Liver (tissue), 9 donors: ENCODE measurements around the gene ATP13A2. TPM values are rescaled to one million over a fixed set of nuclear protein-coding genes. Genes with fewer than 3 reads are reported as not detected.

Source experiments
- DNase-seq: peaks from one replicate; pipeline ENCODE4 v3.0.0-alpha.2; 2017; ENCODE audit warnings: low spot score
- H3K27ac ChIP-seq, 2 donors: one replicate each; pipeline ENCODE4 v1.7.0; 2013; ENCODE audit warnings: inconsistent platforms in 2 of 2, low read length in 2 of 2, control low read depth in 1 of 2, low read depth in 1 of 2, mild to moderate bottlenecking in 1 of 2
- H3K27me3 ChIP-seq, 4 donors: one replicate each; pipeline versions ENCODE4 v1.6.1 to v1.7.0; 2013; ENCODE audit warnings: low read length in 3 of 4, inconsistent platforms in 1 of 4, mild to moderate bottlenecking in 1 of 4, moderate library complexity in 1 of 4; ENCODE audit not compliant: control insufficient read depth in 4 of 4, insufficient read depth in 4 of 4
- H3K36me3 ChIP-seq, 4 donors: one replicate each; pipeline versions ENCODE4 v1.6.1 to v1.7.0; 2013; ENCODE audit warnings: low read length in 3 of 4, mild to moderate bottlenecking in 3 of 4, low read depth in 1 of 4, moderate library complexity in 1 of 4; ENCODE audit not compliant: control insufficient read depth in 4 of 4, insufficient read depth in 3 of 4
- H3K4me1 ChIP-seq, 4 donors: one replicate each; pipeline versions ENCODE4 v1.6.1 to v1.7.0; 2013; ENCODE audit warnings: low read length in 3 of 4, mild to moderate bottlenecking in 3 of 4, moderate library complexity in 1 of 4; ENCODE audit not compliant: control insufficient read depth in 4 of 4, insufficient read depth in 4 of 4
- H3K4me3 ChIP-seq, 3 donors: one replicate each; pipeline versions ENCODE4 v1.6.1 to v1.7.0; 2013; ENCODE audit warnings: low read length in 3 of 3, control low read depth in 1 of 3, low read depth in 1 of 3, mild to moderate bottlenecking in 1 of 3
- H3K9ac ChIP-seq, 2 donors: one replicate each; pipeline ENCODE4 v1.7.0; 2013; ENCODE audit warnings: low read length in 2 of 2, mild to moderate bottlenecking in 2 of 2, moderate library complexity in 2 of 2, control low read depth in 1 of 2, low read depth in 1 of 2
- H3K9me3 ChIP-seq, 4 donors: one replicate each; pipeline versions ENCODE4 v1.6.1 to v1.7.0; 2013; ENCODE audit warnings: low read length in 3 of 4; ENCODE audit not compliant: control insufficient read depth in 4 of 4
- ATF3 ChIP-seq: IDR thresholded peaks from 2 replicates; pipeline ENCODE4 v1.6.1; 2016; ENCODE audit warnings: antibody characterized with exemption
- CTCF ChIP-seq: fragments of 150-350 bp; IDR thresholded peaks from 2 replicates; pipeline ENCODE4 v1.5.1; 2017; ENCODE audit warnings: improper control_type of control experiment, low read depth, low read length; ENCODE audit not compliant: missing input control
- EGR1 ChIP-seq, 2 donors: IDR thresholded peaks; 2 replicates each; pipeline ENCODE4 v1.6.1; 2016 to 2018; ENCODE audit warnings: antibody characterized with exemption in 2 of 2, low read depth in 2 of 2
- FOXA1 ChIP-seq: IDR thresholded peaks from 2 replicates; pipeline ENCODE4 v1.6.1; 2016; ENCODE audit warnings: antibody characterized with exemption
- FOXA2 ChIP-seq: IDR thresholded peaks from 2 replicates; pipeline ENCODE4 v1.6.1; 2016; ENCODE audit warnings: antibody characterized with exemption
- GABPA ChIP-seq, 2 donors: IDR thresholded peaks in 1 of 2; conservative IDR thresholded peaks in 1 of 2; 2 replicates each; pipeline ENCODE4 v1.6.1; 2016; ENCODE audit warnings: antibody characterized with exemption in 2 of 2, mild to moderate bottlenecking in 1 of 2, moderate library complexity in 1 of 2
- HNF4A ChIP-seq, 2 donors: conservative IDR thresholded peaks; 2 replicates each; pipeline ENCODE4 v1.6.1; 2016; ENCODE audit warnings: antibody characterized with exemption in 2 of 2, mild to moderate bottlenecking in 2 of 2
- HNF4G ChIP-seq: IDR thresholded peaks from 2 replicates; pipeline ENCODE4 v1.6.1; 2016; ENCODE audit warnings: antibody characterized with exemption
- JUND ChIP-seq, 2 donors: IDR thresholded peaks; 2 replicates each; pipeline ENCODE4 v1.6.1; 2016; ENCODE audit warnings: antibody characterized with exemption in 2 of 2
- NR2F2 ChIP-seq: IDR thresholded peaks from 2 replicates; pipeline ENCODE4 v1.6.1; 2016; ENCODE audit warnings: antibody characterized with exemption
- RAD21 ChIP-seq, 2 donors: IDR thresholded peaks; 2 replicates each; pipeline ENCODE4 v1.6.1; 2016; ENCODE audit warnings: antibody characterized with exemption in 2 of 2, mild to moderate bottlenecking in 2 of 2
- REST ChIP-seq: IDR thresholded peaks from 2 replicates; pipeline ENCODE4 v1.6.1; 2016; ENCODE audit warnings: antibody characterized with exemption, mild to moderate bottlenecking
- RXRA ChIP-seq, 2 donors: IDR thresholded peaks; 2 replicates each; pipeline ENCODE4 v1.6.1; 2017 to 2018; ENCODE audit warnings: antibody characterized with exemption in 2 of 2, mild to moderate bottlenecking in 1 of 2
- SP1 ChIP-seq: IDR thresholded peaks from 2 replicates; pipeline ENCODE4 v1.6.1; 2018; ENCODE audit warnings: antibody characterized with exemption, mild to moderate bottlenecking
- TAF1 ChIP-seq: conservative IDR thresholded peaks from 2 replicates; pipeline ENCODE4 v1.6.1; 2016; ENCODE audit warnings: antibody characterized with exemption, mild to moderate bottlenecking
- YY1 ChIP-seq: IDR thresholded peaks from 2 replicates; pipeline ENCODE4 v1.6.1; 2016; ENCODE audit warnings: antibody characterized with exemption, mild to moderate bottlenecking
- WGBS: extraction: QIAGEN DNeasy Blood & Tissue Kit; methylation state at CpG from one replicate; pipeline ENCODE4 v1.1.7; 2013; 5-methylcytosine and 5-hydroxymethylcytosine counted together
- polyA plus RNA-seq, 2 donors: library from polyadenylated mRNA; stranded (reverse) in 1 of 2; unstranded in 1 of 2; fragments of 200-250 nt in 1 of 2; fragments of >200 nt in 1 of 2; fragmentation: Nextera tagmentation in 1 of 2; extraction: Ambion mirVana in 1 of 2; gene quantifications; one replicate each; pipeline versions ENCODE4 v1.2.1 to v1.2.3, GENCODE V29; 2013 to 2015
- total RNA-seq, 2 donors: library from RNA; depleted of rRNA; stranded (reverse); fragments of >200 nt; gene quantifications; one replicate each; pipeline ENCODE4 v1.2.3, GENCODE V29; 2014
- TF ChIP-seq, protein P1 (sequence below): IDR thresholded peaks from 2 replicates; pipeline ENCODE4 v1.6.1; 2016; ENCODE audit warnings: antibody characterized with exemption
- TF ChIP-seq, protein P2 (sequence below): IDR thresholded peaks from 2 replicates; pipeline ENCODE4 v1.6.1; 2016; ENCODE audit warnings: antibody characterized with exemption
- donor health status: healthy.
- donor health status: healthy.
- donor health status: healthy.
- donor health status: healthy.
- donor health status: healthy.

Gene ATP13A2
- total and polyA plus RNA-seq, 4 donors = 2.4 to 12.2 (median 8.1) TPM

DNA sequence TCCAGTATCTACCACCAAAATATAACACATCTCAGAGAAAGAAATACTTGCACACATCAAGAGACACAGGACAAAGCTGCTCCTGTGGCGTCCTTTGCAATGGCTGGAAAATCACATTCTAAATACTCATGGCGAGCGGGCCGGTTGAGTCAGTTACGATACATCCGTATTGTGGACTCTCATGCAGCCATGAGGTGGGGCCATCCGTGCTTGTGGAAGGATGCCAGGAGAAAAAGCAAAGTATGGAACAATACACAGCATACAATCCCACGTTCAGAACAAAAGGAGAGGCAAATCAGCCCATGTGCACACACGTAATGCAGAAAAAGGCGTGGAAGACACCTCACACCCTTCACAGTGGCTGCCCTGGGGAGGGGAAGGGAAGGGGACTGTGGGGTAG, 13.1 kb downstream of the ATP13A2 start:
- H3K27ac ChIP-seq = no peak overlapping the region
- no peak overlapping the region for H3K4me3 ChIP-seq
- DNase-seq = no peak
- TF ChIP-seq HNF4A (conservative IDR thresholded peaks at IDR 0.05) = no peak
- TF ChIP-seq RAD21 (IDR thresholded peaks at IDR 0.05) = no peak
- no peak for TF ChIP-seq SP1
- TF ChIP-seq NR2F2 = no peak
- TF ChIP-seq FOXA2 = no peak
- TF ChIP-seq GABPA (IDR thresholded peaks at IDR 0.05 in 1 of 2, conservative IDR thresholded peaks at IDR 0.05 in 1 of 2) = no peak
- H3K27me3 ChIP-seq = no peaks in the 10 kb centered on the region
- H3K9ac ChIP-seq = no peak overlapping the region
- peaks cover 0 to 23% (median 6%) of the 10 kb centered on the region in 4 donors for H3K36me3 ChIP-seq
- H3K4me1 ChIP-seq = no peaks in the 10 kb centered on the region
- WGBS = 90% methylated on average over 10 of the region's 10 CpGs
- no peaks in the 10 kb centered on the region for H3K9me3 ChIP-seq

- Histone ChIP-seq H3K27ac (no peak overlapping the region), H3K4me3 (no peak overlapping the region), H3K27me3 (no peaks in the 10 kb centered on the region), H3K36me3 (peaks cover 0 to 15% (median 4%) of the 10 kb centered on the region in 4 donors), H3K9me3 (no peaks in the 10 kb centered on the region), H3K4me1 (no peaks in the 10 kb centered on the region), H3K9ac (no peak overlapping the region)
- WGBS = 97% methylated on average over 14 of the region's 14 CpGs
- no peak for DNase-seq
- TF ChIP-seq YY1 (no peak), SP1 (no peak), REST (no peak), FOXA1 (no peak), FOXA2 (no peak), NR2F2 (no peak), RAD21 (IDR thresholded peaks at IDR 0.05) (no peak), JUND (IDR thresholded peaks at IDR 0.05) (no peak), TAF1 (no peak), ATF3 (no peak), CTCF (no peak), HNF4G (no peak), RXRA (IDR thresholded peaks at IDR 0.05) (no peak), HNF4A (conservative IDR thresholded peaks at IDR 0.05) (no peak), EGR1 (IDR thresholded peaks at IDR 0.05; ENCODE audit: low read depth in 2 of 2) (no peak), GABPA (IDR thresholded peaks at IDR 0.05 in 1 of 2, conservative IDR thresholded peaks at IDR 0.05 in 1 of 2) (no peak)
- TF ChIP-seq, protein P1, sequence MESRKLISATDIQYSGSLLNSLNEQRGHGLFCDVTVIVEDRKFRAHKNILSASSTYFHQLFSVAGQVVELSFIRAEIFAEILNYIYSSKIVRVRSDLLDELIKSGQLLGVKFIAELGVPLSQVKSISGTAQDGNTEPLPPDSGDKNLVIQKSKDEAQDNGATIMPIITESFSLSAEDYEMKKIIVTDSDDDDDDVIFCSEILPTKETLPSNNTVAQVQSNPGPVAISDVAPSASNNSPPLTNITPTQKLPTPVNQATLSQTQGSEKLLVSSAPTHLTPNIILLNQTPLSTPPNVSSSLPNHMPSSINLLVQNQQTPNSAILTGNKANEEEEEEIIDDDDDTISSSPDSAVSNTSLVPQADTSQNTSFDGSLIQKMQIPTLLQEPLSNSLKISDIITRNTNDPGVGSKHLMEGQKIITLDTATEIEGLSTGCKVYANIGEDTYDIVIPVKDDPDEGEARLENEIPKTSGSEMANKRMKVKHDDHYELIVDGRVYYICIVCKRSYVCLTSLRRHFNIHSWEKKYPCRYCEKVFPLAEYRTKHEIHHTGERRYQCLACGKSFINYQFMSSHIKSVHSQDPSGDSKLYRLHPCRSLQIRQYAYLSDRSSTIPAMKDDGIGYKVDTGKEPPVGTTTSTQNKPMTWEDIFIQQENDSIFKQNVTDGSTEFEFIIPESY = no peak
- TF ChIP-seq, protein P2, sequence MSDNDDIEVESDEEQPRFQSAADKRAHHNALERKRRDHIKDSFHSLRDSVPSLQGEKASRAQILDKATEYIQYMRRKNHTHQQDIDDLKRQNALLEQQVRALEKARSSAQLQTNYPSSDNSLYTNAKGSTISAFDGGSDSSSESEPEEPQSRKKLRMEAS = no peak
Observed at GRCh38 chr1:16996845-16997244, 14.9 kb downstream of the ATP13A2 start.
